Upper lobe of right lung (tissue), 1 donor: ENCODE data around the gene ATIC. TPM values are rescaled to one million over a fixed set of nuclear protein-coding genes. Genes with fewer than 3 reads are reported as not detected.

Source experiments
- ATAC-seq: fragments of 200-7000 bp; cut with Tn5 transposase; one replicate; pipeline ENCODE4 v1.9.1; 2020; ENCODE audit warnings: mild to moderate bottlenecking, moderate library complexity
- DNase-seq: peaks from one replicate; pipeline ENCODE4 v3.0.0-alpha.2; 2020
- H3K27ac ChIP-seq: fragments of 200-600 bp; one replicate; pipeline ENCODE4 v1.8.0; 2022
- H3K27me3 ChIP-seq: fragments of 200-600 bp; one replicate; pipeline ENCODE4 v1.8.0; 2022; ENCODE audit warnings: mild to moderate bottlenecking
- H3K36me3 ChIP-seq: fragments of 200-600 bp; one replicate; pipeline ENCODE4 v1.8.0; 2022
- H3K4me1 ChIP-seq: fragments of 200-600 bp; one replicate; pipeline ENCODE4 v1.8.0; 2022
- H3K4me3 ChIP-seq: fragments of 200-600 bp; one replicate; pipeline ENCODE4 v1.8.0; 2022; ENCODE audit warnings: mild to moderate bottlenecking
- H3K9me3 ChIP-seq: fragments of 200-600 bp; one replicate; pipeline ENCODE4 v1.8.0; 2022
- intact Hi-C: fragments of 100-400 bp; cut with DNase I; formaldehyde crosslinking; loops from one replicate; pipeline ENCODE4 v1.11.0; 2022
- total RNA-seq: library from RNA; stranded (reverse); fragmentation: NEBNext Ultra II Directional; extraction: Animal tissue kit (Norgen Biotek cat#: 25700); gene quantifications from one replicate; pipeline ENCODE4 v1.2.1, GENCODE V29; 2021
- TF ChIP-seq, protein P1 (sequence below): fragments of 200-600 bp; IDR thresholded peaks from one replicate; pipeline ENCODE4 v1.8.0; 2022; ENCODE audit warnings: antibody characterized with exemption
- donor health status: DM: no; HTN: yes; CAD: no; lungs with severe emphysema.

The ATIC gene
- total RNA-seq, 1 donor from 2014 or later, result 71.0 TPM

DNA sequence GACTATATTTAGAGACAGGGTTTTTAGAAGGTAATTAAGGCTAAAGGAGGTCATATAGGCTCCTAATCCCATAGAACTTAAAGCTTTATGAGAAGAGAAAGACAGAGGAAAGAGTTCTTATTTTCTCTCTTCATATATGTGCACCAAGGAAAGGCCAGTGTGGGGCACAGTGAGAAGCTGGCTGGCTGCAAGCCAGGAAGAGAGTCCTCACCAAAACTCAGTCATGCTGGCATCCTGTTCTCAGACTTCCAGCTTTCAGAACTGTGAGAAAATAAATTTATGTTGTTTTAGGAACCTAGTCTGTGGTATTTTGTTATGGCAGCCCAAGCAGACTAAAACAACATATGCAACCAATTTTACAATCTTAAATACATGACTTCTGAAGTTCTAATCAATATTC is 31.5 kb upstream of the ATIC start:
- DNase-seq (no peak), ATAC-seq (no peak)
- TF ChIP-seq, protein P1, sequence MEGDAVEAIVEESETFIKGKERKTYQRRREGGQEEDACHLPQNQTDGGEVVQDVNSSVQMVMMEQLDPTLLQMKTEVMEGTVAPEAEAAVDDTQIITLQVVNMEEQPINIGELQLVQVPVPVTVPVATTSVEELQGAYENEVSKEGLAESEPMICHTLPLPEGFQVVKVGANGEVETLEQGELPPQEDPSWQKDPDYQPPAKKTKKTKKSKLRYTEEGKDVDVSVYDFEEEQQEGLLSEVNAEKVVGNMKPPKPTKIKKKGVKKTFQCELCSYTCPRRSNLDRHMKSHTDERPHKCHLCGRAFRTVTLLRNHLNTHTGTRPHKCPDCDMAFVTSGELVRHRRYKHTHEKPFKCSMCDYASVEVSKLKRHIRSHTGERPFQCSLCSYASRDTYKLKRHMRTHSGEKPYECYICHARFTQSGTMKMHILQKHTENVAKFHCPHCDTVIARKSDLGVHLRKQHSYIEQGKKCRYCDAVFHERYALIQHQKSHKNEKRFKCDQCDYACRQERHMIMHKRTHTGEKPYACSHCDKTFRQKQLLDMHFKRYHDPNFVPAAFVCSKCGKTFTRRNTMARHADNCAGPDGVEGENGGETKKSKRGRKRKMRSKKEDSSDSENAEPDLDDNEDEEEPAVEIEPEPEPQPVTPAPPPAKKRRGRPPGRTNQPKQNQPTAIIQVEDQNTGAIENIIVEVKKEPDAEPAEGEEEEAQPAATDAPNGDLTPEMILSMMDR, result no peak
- Histone ChIP-seq H3K27ac (no peak overlapping the region), H3K27me3 (peaks cover 6% of the 10 kb centered on the region), H3K4me1 (no peaks in the 10 kb centered on the region), H3K9me3 (no peaks in the 10 kb centered on the region), H3K36me3 (no peaks in the 10 kb centered on the region), H3K4me3 (no peak overlapping the region)
- intact Hi-C loops, result no loop called here

DNA sequence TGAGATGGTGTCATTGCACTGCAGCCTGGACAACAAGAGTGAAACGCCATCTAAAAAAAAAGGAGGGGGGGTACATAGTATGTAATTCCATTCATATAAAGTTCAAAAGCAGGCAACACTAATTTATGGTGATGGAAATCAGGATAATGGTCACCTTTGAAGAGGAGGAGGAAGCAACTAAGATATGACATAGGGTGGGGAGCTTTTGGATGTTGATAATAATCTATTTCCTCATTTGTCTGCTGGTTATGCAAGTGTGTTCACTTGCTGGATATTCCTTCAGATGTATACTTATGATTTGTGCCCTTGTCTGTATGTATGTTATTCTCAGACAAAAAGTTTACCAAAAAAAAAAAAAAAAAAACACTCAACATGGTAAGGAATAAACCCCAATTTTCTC is 28.6 kb upstream of the ATIC start:
- ATAC-seq (no peak), DNase-seq (no peak)
- Histone ChIP-seq H3K27me3 (no peaks in the 10 kb centered on the region), H3K27ac (no peak overlapping the region), H3K9me3 (no peaks in the 10 kb centered on the region), H3K4me1 (no peaks in the 10 kb centered on the region), H3K36me3 (no peaks in the 10 kb centered on the region), H3K4me3 (no peak overlapping the region)
- intact Hi-C loops, result no loop called here
- TF ChIP-seq, protein P1, result no peak

DNA sequence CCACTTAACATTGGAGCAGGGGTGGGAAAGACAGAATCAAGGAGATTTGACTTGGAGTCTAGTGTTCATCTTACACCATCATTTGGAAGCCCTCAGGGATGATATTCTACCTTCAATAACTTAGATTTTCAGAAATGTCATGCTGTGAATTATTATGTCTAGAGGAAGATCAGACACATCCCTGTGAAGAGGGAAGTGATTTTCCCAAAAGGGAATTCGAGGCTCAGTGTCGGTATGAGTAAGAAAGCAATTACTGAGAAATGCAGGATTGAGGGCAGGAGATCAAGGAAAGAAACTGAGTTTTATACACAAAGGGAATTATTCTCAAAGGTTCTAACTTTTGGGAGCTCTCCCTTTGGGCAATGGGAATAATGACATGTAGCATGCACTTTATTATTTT is 25.6 kb upstream of the ATIC start:
- intact Hi-C loops, result no loop called here
- no peaks in the 10 kb centered on the region for H3K9me3 ChIP-seq
- DNase-seq (no peak), ATAC-seq (no peak)
- no peaks in the 10 kb centered on the region for H3K4me1 ChIP-seq
- H3K36me3 ChIP-seq, result no peaks in the 10 kb centered on the region
- no peaks in the 10 kb centered on the region for H3K27me3 ChIP-seq
- no peak overlapping the region for H3K4me3 ChIP-seq
- TF ChIP-seq, protein P1, result no peak
- no peak overlapping the region for H3K27ac ChIP-seq

GRCh38 chr2:215288112-215288815 is 23.6 kb upstream of the ATIC start:
- Histone ChIP-seq H3K27ac (no peak overlapping the region), H3K27me3 (no peaks in the 10 kb centered on the region), H3K9me3 (no peaks in the 10 kb centered on the region), H3K4me3 (no peak overlapping the region), H3K36me3 (no peaks in the 10 kb centered on the region), H3K4me1 (no peaks in the 10 kb centered on the region)
- intact Hi-C loops, result no loop called here
- TF ChIP-seq, protein P1, result no peak
- DNase-seq (no peak), ATAC-seq (no peak)

DNA sequence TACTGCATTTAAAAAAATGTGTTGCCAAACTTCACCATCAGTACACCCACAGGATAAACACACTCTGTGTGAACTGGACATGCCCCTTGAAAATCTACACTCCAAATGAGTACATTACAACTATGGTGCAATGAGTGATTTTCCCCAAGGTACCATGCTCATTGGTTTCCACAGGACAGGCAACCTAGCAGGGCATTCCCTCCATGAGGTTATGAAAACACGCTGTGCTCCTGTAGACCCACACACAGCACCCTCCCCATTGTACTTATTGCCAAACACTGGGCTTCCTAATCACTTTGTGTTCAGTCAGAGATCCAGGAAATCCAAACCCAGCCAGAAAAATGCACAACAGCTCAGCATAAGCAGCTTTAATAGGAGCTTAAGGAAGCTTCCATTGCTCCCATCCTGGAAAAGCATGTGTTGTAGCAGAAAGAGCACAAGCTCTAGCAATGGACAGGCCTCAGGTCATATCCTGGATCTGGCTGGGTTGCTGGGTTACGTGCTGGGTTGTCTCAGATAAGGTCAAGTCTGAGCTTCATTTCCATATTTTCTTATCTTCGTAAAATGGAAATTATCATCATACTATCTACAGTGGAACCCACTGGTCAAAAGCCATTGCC is 20.8 kb upstream of the ATIC start:
- ATAC-seq, result no peak
- TF ChIP-seq, protein P1, result no peak

More for the DNA sequence above, 20.8 kb upstream of the ATIC start:
- Histone ChIP-seq H3K27me3 (no peaks in the 10 kb centered on the region), H3K4me1 (no peaks in the 10 kb centered on the region), H3K4me3 (no peak overlapping the region), H3K9me3 (no peaks in the 10 kb centered on the region), H3K27ac (no peak overlapping the region), H3K36me3 (no peaks in the 10 kb centered on the region)
- no peak for DNase-seq
- intact Hi-C loops, result no loop called here
